HepG2 (cell line): Measurements from ENCODE around the gene LOC128125822.

Experiments
- AHR ChIP-seq: IDR thresholded peaks from 2 replicates; pipeline ENCODE4 v1.6.1; 2018; ENCODE audit warnings: missing genetic modification reagents, missing compliant biosample characterization
- CAMTA2 ChIP-seq: sonication (generic); formaldehyde crosslinking; IDR thresholded peaks from 2 replicates; pipeline ENCODE4 v1.4.0; 2020; ENCODE audit warnings: mild to moderate bottlenecking, missing genetic modification reagents, borderline replicate concordance
- CHD2 ChIP-seq: IDR thresholded peaks from 2 replicates; pipeline ENCODE4 v1.6.1; 2011; ENCODE audit warnings: low read depth, low read length, improper control_type of control experiment
- FOXA1 ChIP-seq, 2 experiments: fragments of 450-650 bp in 1 of 2; sonication (generic) in 1 of 2; formaldehyde crosslinking in 1 of 2; IDR thresholded peaks; 2 replicates each; pipeline versions ENCODE4 v1.4.0 to v1.6.1; 2016 to 2020; ENCODE audit warnings: missing genetic modification reagents in 1 of 2
- GMEB1 ChIP-seq: sonication (generic); formaldehyde crosslinking; IDR thresholded peaks from 2 replicates; pipeline ENCODE4 v1.5.1; 2020; ENCODE audit warnings: missing genetic modification reagents, mild to moderate bottlenecking, borderline replicate concordance
- IKZF1 ChIP-seq: fragments of 450-650 bp; IDR thresholded peaks from 2 replicates; pipeline ENCODE4 v1.7.1; 2016
- KDM6A ChIP-seq: IDR thresholded peaks from 2 replicates; pipeline ENCODE4 v1.6.1; 2016; ENCODE audit warnings: low read depth
- LRRFIP1 ChIP-seq: sonication (generic); formaldehyde crosslinking; conservative IDR thresholded peaks from 2 replicates; pipeline ENCODE4 v1.4.0; 2020; ENCODE audit warnings: missing genetic modification reagents
- MYNN ChIP-seq: sonication (generic); formaldehyde crosslinking; IDR thresholded peaks from 2 replicates; pipeline ENCODE4 v1.4.0; 2020; ENCODE audit warnings: mild to moderate bottlenecking, low read depth, missing genetic modification reagents
- NFKB2 ChIP-seq: sonication (generic); formaldehyde crosslinking; IDR thresholded peaks from 2 replicates; pipeline ENCODE4 v1.4.0; 2020; ENCODE audit warnings: missing genetic modification reagents, borderline replicate concordance
- POLR2AphosphoS5 ChIP-seq: IDR thresholded peaks from 2 replicates; pipeline ENCODE4 v1.6.1; 2012; ENCODE audit warnings: low read depth, low read length
- POLR2G ChIP-seq: fragments of 200-400 bp; formaldehyde crosslinking; IDR thresholded peaks from 2 replicates; pipeline ENCODE4 v1.6.1; 2018; ENCODE audit warnings: mild to moderate bottlenecking, low read depth, low read length, moderate library complexity
- SMC3 ChIP-seq: IDR thresholded peaks from 2 replicates; pipeline ENCODE4 v1.6.1; 2011; ENCODE audit warnings: low read length, improper control_type of control experiment
- SYNCRIP ChIP-seq: fragments of 200-400 bp; formaldehyde crosslinking; IDR thresholded peaks from 2 replicates; pipeline ENCODE4 v1.6.1; 2018; ENCODE audit warnings: mild to moderate bottlenecking, low read depth, low read length; ENCODE audit not compliant: insufficient read depth
- TARDBP ChIP-seq: sonication (generic); formaldehyde crosslinking; IDR thresholded peaks from 2 replicates; pipeline ENCODE4 v1.8.0; 2022; ENCODE audit warnings: mild to moderate bottlenecking, missing genetic modification reagents
- THAP11 ChIP-seq: IDR thresholded peaks from 2 replicates; pipeline ENCODE4 v1.6.1; 2016; ENCODE audit warnings: missing biosample characterization, missing genetic modification reagents
- ZNF24 ChIP-seq: fragments of 450-650 bp; IDR thresholded peaks from 2 replicates; pipeline ENCODE4 v1.6.1; 2017; ENCODE audit warnings: antibody characterized with exemption, mild to moderate bottlenecking
- ZNF280D ChIP-seq: sonication (generic); formaldehyde crosslinking; IDR thresholded peaks from 2 replicates; pipeline ENCODE4 v1.5.1; 2020; ENCODE audit warnings: mild to moderate bottlenecking, missing genetic modification reagents
- ZNF788 ChIP-seq: sonication (generic); formaldehyde crosslinking; IDR thresholded peaks from 2 replicates; pipeline ENCODE4 v1.5.0; 2020; ENCODE audit warnings: mild to moderate bottlenecking, missing genetic modification reagents, borderline replicate concordance
- ZNF792 ChIP-seq: IDR thresholded peaks from 2 replicates; pipeline ENCODE4 v1.6.1; 2016
- TF ChIP-seq, protein P1 (sequence below): sonication (generic); formaldehyde crosslinking; IDR thresholded peaks from 2 replicates; pipeline ENCODE4 v1.4.0; 2020; ENCODE audit warnings: missing genetic modification reagents

The LOC128125822 gene

GRCh38 chr6:63598049-63599036, 26.1 kb downstream of the LOC128125822 start (continued):
- no peak for TF ChIP-seq LRRFIP1 (CRISPR knock-in tag)
- TF ChIP-seq, protein P1, sequence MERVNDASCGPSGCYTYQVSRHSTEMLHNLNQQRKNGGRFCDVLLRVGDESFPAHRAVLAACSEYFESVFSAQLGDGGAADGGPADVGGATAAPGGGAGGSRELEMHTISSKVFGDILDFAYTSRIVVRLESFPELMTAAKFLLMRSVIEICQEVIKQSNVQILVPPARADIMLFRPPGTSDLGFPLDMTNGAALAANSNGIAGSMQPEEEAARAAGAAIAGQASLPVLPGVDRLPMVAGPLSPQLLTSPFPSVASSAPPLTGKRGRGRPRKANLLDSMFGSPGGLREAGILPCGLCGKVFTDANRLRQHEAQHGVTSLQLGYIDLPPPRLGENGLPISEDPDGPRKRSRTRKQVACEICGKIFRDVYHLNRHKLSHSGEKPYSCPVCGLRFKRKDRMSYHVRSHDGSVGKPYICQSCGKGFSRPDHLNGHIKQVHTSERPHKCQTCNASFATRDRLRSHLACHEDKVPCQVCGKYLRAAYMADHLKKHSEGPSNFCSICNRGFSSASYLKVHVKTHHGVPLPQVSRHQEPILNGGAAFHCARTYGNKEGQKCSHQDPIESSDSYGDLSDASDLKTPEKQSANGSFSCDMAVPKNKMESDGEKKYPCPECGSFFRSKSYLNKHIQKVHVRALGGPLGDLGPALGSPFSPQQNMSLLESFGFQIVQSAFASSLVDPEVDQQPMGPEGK (CRISPR knock-in tag) = no peak
- peak; percentile 77; the same call in 1 of the 2 replicates for TF ChIP-seq ZNF788 (CRISPR knock-in tag)
- no peak for TF ChIP-seq IKZF1
- TF ChIP-seq TARDBP (CRISPR knock-in tag) = peak; percentile 94
- no peak for TF ChIP-seq CAMTA2 (CRISPR knock-in tag)
- peak; percentile 70 for TF ChIP-seq ZNF280D (CRISPR knock-in tag)
- TF ChIP-seq SMC3 = peak; percentile 98
- TF ChIP-seq ZNF24 = no peak
- no peak for TF ChIP-seq CHD2
- no peak; the same call in 1 of the 2 replicates for TF ChIP-seq POLR2AphosphoS5
- TF ChIP-seq THAP11 (CRISPR knock-in tag) = peak; percentile 98
- TF ChIP-seq FOXA1 (IDR thresholded peaks at IDR 0.05) = no peak
- peak; percentile 78 for TF ChIP-seq FOXA1 (CRISPR knock-in tag; IDR thresholded peaks at IDR 0.05)
- 0 out of 2 replicates have a peak, but pooled peaks have one; percentile 21 for TF ChIP-seq MYNN
- TF ChIP-seq AHR (CRISPR knock-in tag) = 0 out of 2 replicates have a peak, but pooled peaks have one; percentile 34
- no peak for TF ChIP-seq SYNCRIP
- TF ChIP-seq NFKB2 (CRISPR knock-in tag) = no peak
- no peak; the same call in 1 of the 2 replicates for TF ChIP-seq GMEB1 (CRISPR knock-in tag)
- TF ChIP-seq POLR2G = no peak
- TF ChIP-seq ZNF792 (CRISPR knock-in tag) = peak; percentile 66
- no peak for TF ChIP-seq KDM6A
